PC-9 (cell line): Measurements from ENCODE around the gene USP36. TPM values are rescaled to one million over a fixed set of nuclear protein-coding genes. Genes with fewer than 3 reads are reported as not detected.

ENCODE experiments used
- BruUV-seq: library from RNA; stranded (reverse); fragments of 400-500 nt; replicated peaks from 2 replicates; lab custom pipeline; 2021; lab: Mats Ljungman, UMichigan
- CTCF ChIA-PET: fragments of 300-600 bp; sonication (Branson Sonifier 250); formaldehyde crosslinking; loops from one replicate; lab custom pipeline; 2022; ENCODE audit warnings: antibody characterized with exemption; lab: Charles Lee
- POLR2A ChIA-PET: fragments of 300-600 bp; sonication (Branson Sonifier 250); formaldehyde crosslinking; loops from one replicate; lab custom pipeline; 2022; ENCODE audit warnings: antibody characterized with exemption; ENCODE audit not compliant: unreplicated experiment; lab: Charles Lee
- DNase-seq, 2 experiments: peaks; one replicate each; pipeline versions ENCODE4 v3.0.0 to v3.0.0-alpha.2; 2015 to 2022; ENCODE audit warnings: mixed read lengths in 1 of 2
- H2AFZ ChIP-seq: fragments of 200-600 bp; sonication (generic); 2 replicates; pipeline ENCODE4 v1.8.1; 2017; ENCODE audit warnings: antibody characterized with exemption
- H3F3A ChIP-seq: fragments of 200-600 bp; sonication (generic); 2 replicates; pipeline ENCODE4 v1.8.1; 2017; ENCODE audit warnings: antibody characterized with exemption, mild to moderate bottlenecking, low read depth; ENCODE audit not compliant: insufficient read depth
- H3K27ac ChIP-seq: fragments of 200-600 bp; sonication (generic); 2 replicates; pipeline ENCODE4 v1.6.1; 2016; ENCODE audit warnings: mixed run types
- H3K27me3 ChIP-seq: fragments of 200-600 bp; sonication (generic); 2 replicates; pipeline ENCODE4 v1.6.1; 2016; ENCODE audit warnings: low read depth, mixed run types; ENCODE audit not compliant: insufficient read depth
- H3K36me3 ChIP-seq: fragments of 200-600 bp; sonication (generic); 2 replicates; pipeline ENCODE4 v1.6.1; 2016; ENCODE audit warnings: low read depth, mixed run types
- H3K4me1 ChIP-seq: fragments of 200-600 bp; sonication (generic); replicated peaks from 2 replicates; pipeline ENCODE4 v1.6.1; 2016; ENCODE audit warnings: mixed run types; ENCODE audit not compliant: insufficient read depth
- H3K4me2 ChIP-seq: fragments of 200-600 bp; sonication (generic); 2 replicates; pipeline ENCODE4 v1.6.1; 2017; ENCODE audit warnings: mixed run types
- H3K4me3 ChIP-seq: fragments of 200-600 bp; sonication (generic); 2 replicates; pipeline ENCODE4 v1.6.1; 2016; ENCODE audit warnings: mixed run types
- H3K79me2 ChIP-seq: fragments of 200-600 bp; sonication (generic); 2 replicates; pipeline ENCODE4 v1.6.1; 2017; ENCODE audit warnings: low read depth, mixed run types
- H3K9me2 ChIP-seq: fragments of 200-600 bp; sonication (generic); 2 replicates; pipeline ENCODE4 v1.8.1; 2017; ENCODE audit warnings: mild to moderate bottlenecking; ENCODE audit not compliant: insufficient read depth
- H3K9me3 ChIP-seq: fragments of 200-600 bp; sonication (generic); 2 replicates; pipeline ENCODE4 v1.8.1; 2016; ENCODE audit warnings: low read depth; ENCODE audit not compliant: insufficient read depth
- H4K20me1 ChIP-seq: fragments of 200-600 bp; sonication (generic); 2 replicates; pipeline ENCODE4 v1.8.1; 2017; ENCODE audit not compliant: insufficient read depth
- EZH2 ChIP-seq: fragments of 200-600 bp; sonication (generic); IDR thresholded peaks from 2 replicates; pipeline ENCODE4 v1.8.0; 2017; ENCODE audit warnings: antibody characterized with exemption, low read depth
- intact Hi-C: fragments of 100-400 bp; cut with micrococcal nuclease; formaldehyde crosslinking; loops from one replicate; pipeline ENCODE4 v1.10.0; 2022; ENCODE audit not compliant: unreplicated experiment
- total RNA-seq: library from RNA; stranded (reverse); gene quantifications from 2 replicates; pipeline ENCODE4 v1.2.3, GENCODE V29; 2021
- TF ChIP-seq, protein P1 (sequence below): fragments of 200-600 bp; sonication (generic); conservative IDR thresholded peaks from 2 replicates; pipeline ENCODE4 v1.6.1; 2017; ENCODE audit warnings: mixed run types, antibody characterized with exemption, mild to moderate bottlenecking, moderate library complexity

The USP36 gene
- total RNA-seq, 1 experiment from 2014 or later = 46.2 TPM

DNA sequence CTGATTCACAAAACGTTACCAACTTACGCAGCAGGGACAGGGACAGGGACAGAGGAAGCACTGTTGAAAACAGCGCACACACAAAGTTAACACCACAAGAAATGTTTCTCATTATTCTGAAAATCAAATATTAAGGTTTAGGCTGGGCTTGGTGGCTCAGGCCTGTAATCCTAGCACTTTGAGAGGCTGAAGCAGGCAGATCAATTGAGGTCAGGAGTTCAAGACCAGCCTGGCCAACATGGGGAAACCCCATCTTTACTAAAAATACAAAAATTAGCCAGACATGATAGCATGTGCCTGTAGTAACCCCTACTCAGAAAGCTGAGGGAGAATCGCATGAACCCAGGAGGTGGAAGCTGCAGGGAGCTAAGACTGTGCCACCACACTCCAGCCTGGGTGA lies 62.7 kb downstream of the USP36 start:
- Histone ChIP-seq H3F3A (peaks cover 5% of the 10 kb centered on the region; the same call in 1 of the 2 replicates), H4K20me1 (no peaks in the 10 kb centered on the region), H3K27ac (no peak overlapping the region), H3K4me1 (no peaks in the 10 kb centered on the region), H3K36me3 (no peaks in the 10 kb centered on the region), H3K27me3 (no peaks in the 10 kb centered on the region), H2AFZ (no peak overlapping the region), H3K9me2 (no peaks in the 10 kb centered on the region), H3K4me2 (no peak overlapping the region), H3K9me3 (no peaks in the 10 kb centered on the region), H3K4me3 (no peak overlapping the region), H3K79me2 (no peaks in the 10 kb centered on the region)
- POLR2A ChIA-PET = no interaction called here
- no TSS peak for BruUV-seq
- TF ChIP-seq, protein P1, sequence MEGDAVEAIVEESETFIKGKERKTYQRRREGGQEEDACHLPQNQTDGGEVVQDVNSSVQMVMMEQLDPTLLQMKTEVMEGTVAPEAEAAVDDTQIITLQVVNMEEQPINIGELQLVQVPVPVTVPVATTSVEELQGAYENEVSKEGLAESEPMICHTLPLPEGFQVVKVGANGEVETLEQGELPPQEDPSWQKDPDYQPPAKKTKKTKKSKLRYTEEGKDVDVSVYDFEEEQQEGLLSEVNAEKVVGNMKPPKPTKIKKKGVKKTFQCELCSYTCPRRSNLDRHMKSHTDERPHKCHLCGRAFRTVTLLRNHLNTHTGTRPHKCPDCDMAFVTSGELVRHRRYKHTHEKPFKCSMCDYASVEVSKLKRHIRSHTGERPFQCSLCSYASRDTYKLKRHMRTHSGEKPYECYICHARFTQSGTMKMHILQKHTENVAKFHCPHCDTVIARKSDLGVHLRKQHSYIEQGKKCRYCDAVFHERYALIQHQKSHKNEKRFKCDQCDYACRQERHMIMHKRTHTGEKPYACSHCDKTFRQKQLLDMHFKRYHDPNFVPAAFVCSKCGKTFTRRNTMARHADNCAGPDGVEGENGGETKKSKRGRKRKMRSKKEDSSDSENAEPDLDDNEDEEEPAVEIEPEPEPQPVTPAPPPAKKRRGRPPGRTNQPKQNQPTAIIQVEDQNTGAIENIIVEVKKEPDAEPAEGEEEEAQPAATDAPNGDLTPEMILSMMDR = no peak
- TF ChIP-seq EZH2 = no peak
- intact Hi-C loops = no loop called here
- CTCF ChIA-PET = no interaction called here
- no peak for DNase-seq

DNA sequence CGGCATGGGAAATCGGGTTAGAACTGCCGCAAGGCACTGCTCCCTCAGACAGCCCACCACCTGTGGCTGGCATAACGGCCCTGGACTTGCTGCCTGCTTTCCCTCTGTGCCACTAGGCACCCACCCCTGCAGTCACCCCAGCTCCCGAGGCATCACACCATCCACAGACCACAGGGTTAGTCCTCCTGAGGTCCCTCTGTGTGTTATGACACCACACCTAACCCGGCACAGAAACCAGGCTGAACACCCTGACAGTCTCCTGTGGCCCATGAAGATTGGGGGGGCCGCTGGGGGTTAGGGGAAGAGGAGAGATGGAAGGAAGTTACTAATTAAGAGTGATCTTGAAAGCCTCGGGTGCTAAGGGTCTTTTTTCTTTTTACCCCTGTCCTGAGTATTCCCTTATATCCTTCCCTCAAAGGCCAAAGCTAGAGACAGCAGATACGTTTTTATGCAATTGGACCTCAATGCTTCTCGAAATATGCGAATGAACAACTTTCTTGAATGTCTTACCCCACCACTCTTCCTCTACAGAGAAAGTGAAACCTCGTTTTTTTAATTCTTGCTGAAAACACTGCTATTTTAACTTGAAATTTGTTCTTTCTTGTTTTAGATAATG lies 65.5 kb downstream of the USP36 start:
- H2AFZ ChIP-seq = no peak overlapping the region
- no peak for DNase-seq
- no peak overlapping the region for H3K27ac ChIP-seq
- ChIA-PET CTCF (no interaction called here), POLR2A (no interaction called here)
- peaks cover 3% of the 10 kb centered on the region; the same call in 1 of the 2 replicates for H3F3A ChIP-seq
- H3K4me1 ChIP-seq = no peaks in the 10 kb centered on the region
- no peaks in the 10 kb centered on the region for H3K79me2 ChIP-seq
- intact Hi-C loops = no loop called here
- no peaks in the 10 kb centered on the region for H3K27me3 ChIP-seq
- no peaks in the 10 kb centered on the region for H4K20me1 ChIP-seq
- H3K9me2 ChIP-seq = no peaks in the 10 kb centered on the region
- no peaks in the 10 kb centered on the region for H3K9me3 ChIP-seq
- H3K36me3 ChIP-seq = no peaks in the 10 kb centered on the region
- no peak overlapping the region for H3K4me3 ChIP-seq
- no peak overlapping the region for H3K4me2 ChIP-seq
- BruUV-seq = no TSS peak
- TF ChIP-seq, protein P1 = no peak
- TF ChIP-seq EZH2 = no peak

DNA sequence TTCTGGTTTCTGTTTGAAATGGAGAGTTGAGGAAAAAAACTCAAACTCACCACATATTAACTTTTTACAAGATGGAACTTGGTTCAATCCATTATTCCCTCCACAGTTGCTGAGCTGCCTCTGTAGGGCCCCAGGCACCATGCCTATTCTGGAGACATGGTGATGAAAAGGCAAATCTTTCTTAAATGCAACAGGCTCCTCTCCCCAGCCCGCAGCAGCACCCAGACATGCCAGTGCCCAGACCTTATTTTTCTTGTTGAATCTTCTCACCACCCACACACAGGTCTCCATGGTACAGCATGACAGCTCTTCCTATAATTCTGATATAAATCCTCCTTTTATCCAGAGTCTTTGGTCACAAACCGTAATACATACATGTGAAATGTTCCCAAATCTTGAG lies 66.2 kb downstream of the USP36 start:
- Histone ChIP-seq H3K27me3 (no peaks in the 10 kb centered on the region), H3K4me1 (no peaks in the 10 kb centered on the region), H3K4me3 (no peak overlapping the region), H3K79me2 (no peaks in the 10 kb centered on the region), H3K36me3 (no peaks in the 10 kb centered on the region), H3F3A (no peaks in the 10 kb centered on the region), H4K20me1 (no peaks in the 10 kb centered on the region), H3K27ac (no peak overlapping the region), H3K9me3 (no peaks in the 10 kb centered on the region), H2AFZ (no peak overlapping the region), H3K9me2 (no peaks in the 10 kb centered on the region), H3K4me2 (no peak overlapping the region)
- intact Hi-C loops = no loop called here
- no peak for TF ChIP-seq EZH2
- TF ChIP-seq, protein P1 = no peak
- ChIA-PET POLR2A (no interaction called here), CTCF (no interaction called here)
- DNase-seq = no peak
- BruUV-seq = no TSS peak
